SK-N-SH (cell line): ENCODE results near the gene KLHL21.

Experiments used
- CTCF ChIP-seq: fragments of 200-600 bp; sonication (generic); IDR thresholded peaks from 2 replicates; pipeline ENCODE4 v1.6.1; 2017; ENCODE audit warnings: antibody characterized with exemption, mild to moderate bottlenecking, moderate library complexity
- EP300 ChIP-seq, 2 experiments: IDR thresholded peaks; 2 replicates each; pipeline versions ENCODE4 v1.4.0 to v1.6.1; 2012; ENCODE audit warnings: borderline replicate concordance in 1 of 2, low read depth in 1 of 2, low read length in 1 of 2
- EZH2phosphoT487 ChIP-seq: fragments of 200-600 bp; sonication (generic); IDR thresholded peaks from 2 replicates; pipeline ENCODE4 v1.6.1; 2017; ENCODE audit warnings: low read depth, mixed run types, mild to moderate bottlenecking, antibody characterized with exemption, moderate library complexity, borderline replicate concordance
- FOXJ3 ChIP-seq: sonication (generic); formaldehyde crosslinking; IDR thresholded peaks from 2 replicates; pipeline ENCODE4 v1.5.1; 2020; ENCODE audit warnings: mild to moderate bottlenecking, missing genetic modification reagents
- MAX ChIP-seq: IDR thresholded peaks from 2 replicates; pipeline ENCODE4 v1.4.0; 2012; ENCODE audit warnings: low read depth
- MXI1 ChIP-seq: IDR thresholded peaks from 2 replicates; pipeline ENCODE4 v1.6.1; 2012; ENCODE audit warnings: mild to moderate bottlenecking, low read depth, low read length, improper control_type of control experiment
- NFIC ChIP-seq: IDR thresholded peaks from 2 replicates; pipeline ENCODE4 v1.4.0; 2012; ENCODE audit warnings: borderline replicate concordance
- POLR2AphosphoS5 ChIP-seq: IDR thresholded peaks from 2 replicates; pipeline ENCODE4 v1.6.1; 2012; ENCODE audit warnings: low read depth, low read length
- RAD21 ChIP-seq: IDR thresholded peaks from 2 replicates; pipeline ENCODE4 v1.6.1; 2012; ENCODE audit warnings: mild to moderate bottlenecking, low read length
- RFX5 ChIP-seq: IDR thresholded peaks from 2 replicates; pipeline ENCODE4 v1.6.1; 2012; ENCODE audit warnings: mild to moderate bottlenecking, improper control_type of control experiment, low read length
- RXRA ChIP-seq: IDR thresholded peaks from 2 replicates; pipeline ENCODE4 v1.4.0; 2012; ENCODE audit warnings: low read depth, mild to moderate bottlenecking, borderline replicate concordance
- TCF12 ChIP-seq: IDR thresholded peaks from 2 replicates; pipeline ENCODE4 v1.4.0; 2012
- YY1 ChIP-seq: IDR thresholded peaks from 2 replicates; pipeline ENCODE4 v1.4.0; 2012; ENCODE audit warnings: low read depth, mild to moderate bottlenecking

GRCh38 chr1:6557597-6557996, 45.1 kb downstream of the KLHL21 start:
- TF ChIP-seq CTCF (no peak), TCF12 (no peak), POLR2AphosphoS5 (no peak), NFIC (no peak), EZH2phosphoT487 (no peak), RAD21 (no peak), EP300 (IDR thresholded peaks at IDR 0.05; ENCODE audit: borderline replicate concordance in 1 of 2, low read depth in 1 of 2, low read length in 1 of 2) (no peak), MXI1 (no peak), RXRA (no peak), MAX (no peak), YY1 (no peak), FOXJ3 (CRISPR knock-in tag) (no peak), RFX5 (no peak)
